Measurements from ENCODE around the gene MAP7D2.

MAP7D2 gene

DNA sequence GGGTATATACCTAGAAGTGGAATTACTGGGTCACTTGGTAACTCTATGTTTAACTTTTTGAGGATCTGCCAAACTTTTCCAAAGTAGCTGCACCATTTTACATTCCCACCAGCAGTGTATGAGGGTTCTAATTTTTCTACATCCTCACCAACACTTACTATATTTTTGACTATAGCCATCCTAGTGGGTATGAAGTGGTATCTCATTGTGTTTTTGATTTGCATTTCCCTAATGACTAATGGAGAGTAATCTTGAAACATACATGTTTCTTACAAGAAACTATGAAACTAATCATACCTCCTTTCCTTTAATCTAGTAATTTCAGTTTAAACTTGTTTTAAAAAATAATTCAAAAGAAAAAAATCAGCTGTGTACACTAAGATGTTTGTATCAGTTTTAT is 143.7 kb downstream of the MAP7D2 start (continued):
- TF ChIP-seq, protein P1, sequence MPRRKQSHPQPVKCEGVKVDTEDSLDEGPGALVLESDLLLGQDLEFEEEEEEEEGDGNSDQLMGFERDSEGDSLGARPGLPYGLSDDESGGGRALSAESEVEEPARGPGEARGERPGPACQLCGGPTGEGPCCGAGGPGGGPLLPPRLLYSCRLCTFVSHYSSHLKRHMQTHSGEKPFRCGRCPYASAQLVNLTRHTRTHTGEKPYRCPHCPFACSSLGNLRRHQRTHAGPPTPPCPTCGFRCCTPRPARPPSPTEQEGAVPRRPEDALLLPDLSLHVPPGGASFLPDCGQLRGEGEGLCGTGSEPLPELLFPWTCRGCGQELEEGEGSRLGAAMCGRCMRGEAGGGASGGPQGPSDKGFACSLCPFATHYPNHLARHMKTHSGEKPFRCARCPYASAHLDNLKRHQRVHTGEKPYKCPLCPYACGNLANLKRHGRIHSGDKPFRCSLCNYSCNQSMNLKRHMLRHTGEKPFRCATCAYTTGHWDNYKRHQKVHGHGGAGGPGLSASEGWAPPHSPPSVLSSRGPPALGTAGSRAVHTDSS (tag by site-specific recombination; IDR thresholded peaks at IDR 0.05), result no peak
- TF ChIP-seq ZNF791 (tag by site-specific recombination; IDR thresholded peaks at IDR 0.05), result no peak
- no peak for TF ChIP-seq SP2 (tag by site-specific recombination; IDR thresholded peaks at IDR 0.05)
- TF ChIP-seq, protein P2, sequence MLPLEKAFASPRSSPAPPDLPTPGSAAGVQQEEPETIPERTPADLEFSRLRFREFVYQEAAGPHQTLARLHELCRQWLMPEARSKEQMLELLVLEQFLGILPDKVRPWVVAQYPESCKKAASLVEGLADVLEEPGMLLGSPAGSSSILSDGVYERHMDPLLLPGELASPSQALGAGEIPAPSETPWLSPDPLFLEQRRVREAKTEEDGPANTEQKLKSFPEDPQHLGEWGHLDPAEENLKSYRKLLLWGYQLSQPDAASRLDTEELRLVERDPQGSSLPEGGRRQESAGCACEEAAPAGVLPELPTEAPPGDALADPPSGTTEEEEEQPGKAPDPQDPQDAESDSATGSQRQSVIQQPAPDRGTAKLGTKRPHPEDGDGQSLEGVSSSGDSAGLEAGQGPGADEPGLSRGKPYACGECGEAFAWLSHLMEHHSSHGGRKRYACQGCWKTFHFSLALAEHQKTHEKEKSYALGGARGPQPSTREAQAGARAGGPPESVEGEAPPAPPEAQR (tag by site-specific recombination; IDR thresholded peaks at IDR 0.05), result no peak
- no peak for TF ChIP-seq ZNF274 (IDR thresholded peaks at IDR 0.05; ENCODE audit: low read length)
- no peak for TF ChIP-seq ZNF274 (tag by site-specific recombination; IDR thresholded peaks at IDR 0.05; ENCODE audit: borderline replicate concordance)
- TF ChIP-seq TCF7L2 (IDR thresholded peaks at IDR 0.05; ENCODE audit: borderline replicate concordance, low read depth, low read length), result no peak
- no peak for TF ChIP-seq ZNF350 (tag by site-specific recombination; IDR thresholded peaks at IDR 0.05)

GRCh38 chrX:19968276-19968675 is 148.4 kb downstream of the MAP7D2 start:
- TF ChIP-seq SP3 (tag by site-specific recombination; IDR thresholded peaks at IDR 0.05) (no peak), ZNF394 (tag by site-specific recombination; IDR thresholded peaks at IDR 0.05; ENCODE audit: borderline replicate concordance) (no peak), ZNF768 (tag by site-specific recombination; IDR thresholded peaks at IDR 0.05) (no peak), ZBTB20 (tag by site-specific recombination; IDR thresholded peaks at IDR 0.05) (no peak), REPIN1 (tag by site-specific recombination; IDR thresholded peaks at IDR 0.05; ENCODE audit: low read depth) (no peak), MYNN (tag by site-specific recombination; IDR thresholded peaks at IDR 0.05; ENCODE audit: borderline replicate concordance) (no peak), ZNF391 (tag by site-specific recombination; IDR thresholded peaks at IDR 0.05; ENCODE audit: borderline replicate concordance, low read depth) (no peak), ZNF624 (tag by site-specific recombination; IDR thresholded peaks at IDR 0.05) (no peak), ZNF645 (tag by site-specific recombination; IDR thresholded peaks at IDR 0.05) (no peak), ZNF169 (tag by site-specific recombination; IDR thresholded peaks at IDR 0.05) (no peak), ZNF26 (tag by site-specific recombination; IDR thresholded peaks at IDR 0.05) (no peak)
- TF ChIP-seq, protein P1 (tag by site-specific recombination; IDR thresholded peaks at IDR 0.05), result no peak
- TF ChIP-seq, protein P3, sequence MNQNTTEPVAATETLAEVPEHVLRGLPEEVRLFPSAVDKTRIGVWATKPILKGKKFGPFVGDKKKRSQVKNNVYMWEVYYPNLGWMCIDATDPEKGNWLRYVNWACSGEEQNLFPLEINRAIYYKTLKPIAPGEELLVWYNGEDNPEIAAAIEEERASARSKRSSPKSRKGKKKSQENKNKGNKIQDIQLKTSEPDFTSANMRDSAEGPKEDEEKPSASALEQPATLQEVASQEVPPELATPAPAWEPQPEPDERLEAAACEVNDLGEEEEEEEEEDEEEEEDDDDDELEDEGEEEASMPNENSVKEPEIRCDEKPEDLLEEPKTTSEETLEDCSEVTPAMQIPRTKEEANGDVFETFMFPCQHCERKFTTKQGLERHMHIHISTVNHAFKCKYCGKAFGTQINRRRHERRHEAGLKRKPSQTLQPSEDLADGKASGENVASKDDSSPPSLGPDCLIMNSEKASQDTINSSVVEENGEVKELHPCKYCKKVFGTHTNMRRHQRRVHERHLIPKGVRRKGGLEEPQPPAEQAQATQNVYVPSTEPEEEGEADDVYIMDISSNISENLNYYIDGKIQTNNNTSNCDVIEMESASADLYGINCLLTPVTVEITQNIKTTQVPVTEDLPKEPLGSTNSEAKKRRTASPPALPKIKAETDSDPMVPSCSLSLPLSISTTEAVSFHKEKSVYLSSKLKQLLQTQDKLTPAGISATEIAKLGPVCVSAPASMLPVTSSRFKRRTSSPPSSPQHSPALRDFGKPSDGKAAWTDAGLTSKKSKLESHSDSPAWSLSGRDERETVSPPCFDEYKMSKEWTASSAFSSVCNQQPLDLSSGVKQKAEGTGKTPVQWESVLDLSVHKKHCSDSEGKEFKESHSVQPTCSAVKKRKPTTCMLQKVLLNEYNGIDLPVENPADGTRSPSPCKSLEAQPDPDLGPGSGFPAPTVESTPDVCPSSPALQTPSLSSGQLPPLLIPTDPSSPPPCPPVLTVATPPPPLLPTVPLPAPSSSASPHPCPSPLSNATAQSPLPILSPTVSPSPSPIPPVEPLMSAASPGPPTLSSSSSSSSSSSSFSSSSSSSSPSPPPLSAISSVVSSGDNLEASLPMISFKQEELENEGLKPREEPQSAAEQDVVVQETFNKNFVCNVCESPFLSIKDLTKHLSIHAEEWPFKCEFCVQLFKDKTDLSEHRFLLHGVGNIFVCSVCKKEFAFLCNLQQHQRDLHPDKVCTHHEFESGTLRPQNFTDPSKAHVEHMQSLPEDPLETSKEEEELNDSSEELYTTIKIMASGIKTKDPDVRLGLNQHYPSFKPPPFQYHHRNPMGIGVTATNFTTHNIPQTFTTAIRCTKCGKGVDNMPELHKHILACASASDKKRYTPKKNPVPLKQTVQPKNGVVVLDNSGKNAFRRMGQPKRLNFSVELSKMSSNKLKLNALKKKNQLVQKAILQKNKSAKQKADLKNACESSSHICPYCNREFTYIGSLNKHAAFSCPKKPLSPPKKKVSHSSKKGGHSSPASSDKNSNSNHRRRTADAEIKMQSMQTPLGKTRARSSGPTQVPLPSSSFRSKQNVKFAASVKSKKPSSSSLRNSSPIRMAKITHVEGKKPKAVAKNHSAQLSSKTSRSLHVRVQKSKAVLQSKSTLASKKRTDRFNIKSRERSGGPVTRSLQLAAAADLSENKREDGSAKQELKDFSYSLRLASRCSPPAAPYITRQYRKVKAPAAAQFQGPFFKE (tag by site-specific recombination; IDR thresholded peaks at IDR 0.05; ENCODE audit: borderline replicate concordance), result no peak
- Histone ChIP-seq H3K4me1 (ENCODE audit: control insufficient read depth, insufficient read depth, low read length) (no peaks in the 10 kb centered on the region), H3K4me3 (ENCODE audit: low read depth, low read length) (no peak overlapping the region), H3K36me3 (ENCODE audit: control insufficient read depth in 2 of 2, insufficient read depth in 1 of 2, low read length in 2 of 2) (peaks cover 0 to 4% of the 10 kb centered on the region in 2 experiments; a peak in 1 of 3 replicates), H3K9me3 (ENCODE audit: control insufficient read depth, insufficient read depth, low read depth, low read length) (no peaks in the 10 kb centered on the region), H3K27ac (ENCODE audit: extremely low read depth, low read depth, low read length) (no peak overlapping the region)
- ChIA-PET CTCF (interaction anchor here (0.6 kb wide), 1 partner anchor 229 kb away, joined by 4 read pairs; no protein-coding TSS in a partner anchor), POLR2A (no interaction called here)
